ENCODE data around the gene GTF2H4. TPM values are rescaled to one million over a fixed set of nuclear protein-coding genes. Genes with fewer than 3 reads are reported as not detected.

The GTF2H4 gene
- total RNA-seq, 1 donor from 2014 or later, result 29.2 TPM

DNA sequence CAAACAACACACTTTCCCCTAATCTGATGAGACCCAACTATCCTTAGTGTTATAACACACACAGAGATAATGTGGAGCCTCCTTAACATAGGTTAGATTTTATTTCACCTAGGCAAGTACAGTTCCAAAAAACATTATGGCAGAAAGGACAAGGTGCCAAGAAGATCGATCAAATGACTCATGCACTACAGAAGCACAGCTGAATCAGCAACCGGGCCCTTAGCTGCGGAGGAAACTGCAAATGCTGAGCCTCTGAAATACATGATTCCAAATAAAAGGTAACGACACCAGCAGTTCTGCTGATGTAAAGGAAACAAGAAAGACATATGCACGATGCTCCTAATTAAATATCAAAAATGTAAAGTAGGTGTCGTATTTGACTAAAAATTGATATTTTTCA, 55.6 kb downstream of the GTF2H4 start:
- Histone ChIP-seq H2AFZ (replicated peaks) (no peak overlapping the region), H3F3A (ENCODE audit: low read depth) (no peaks in the 10 kb centered on the region)
- H3K27me3 Mint-ChIP-seq (ENCODE audit: insufficient read depth, low read depth), result peaks cover 6% of the 10 kb centered on the region

More for the DNA sequence above, 55.6 kb downstream of the GTF2H4 start:
- H3K4me2 ChIP-seq, result no peak overlapping the region
- TF ChIP-seq, protein P1, sequence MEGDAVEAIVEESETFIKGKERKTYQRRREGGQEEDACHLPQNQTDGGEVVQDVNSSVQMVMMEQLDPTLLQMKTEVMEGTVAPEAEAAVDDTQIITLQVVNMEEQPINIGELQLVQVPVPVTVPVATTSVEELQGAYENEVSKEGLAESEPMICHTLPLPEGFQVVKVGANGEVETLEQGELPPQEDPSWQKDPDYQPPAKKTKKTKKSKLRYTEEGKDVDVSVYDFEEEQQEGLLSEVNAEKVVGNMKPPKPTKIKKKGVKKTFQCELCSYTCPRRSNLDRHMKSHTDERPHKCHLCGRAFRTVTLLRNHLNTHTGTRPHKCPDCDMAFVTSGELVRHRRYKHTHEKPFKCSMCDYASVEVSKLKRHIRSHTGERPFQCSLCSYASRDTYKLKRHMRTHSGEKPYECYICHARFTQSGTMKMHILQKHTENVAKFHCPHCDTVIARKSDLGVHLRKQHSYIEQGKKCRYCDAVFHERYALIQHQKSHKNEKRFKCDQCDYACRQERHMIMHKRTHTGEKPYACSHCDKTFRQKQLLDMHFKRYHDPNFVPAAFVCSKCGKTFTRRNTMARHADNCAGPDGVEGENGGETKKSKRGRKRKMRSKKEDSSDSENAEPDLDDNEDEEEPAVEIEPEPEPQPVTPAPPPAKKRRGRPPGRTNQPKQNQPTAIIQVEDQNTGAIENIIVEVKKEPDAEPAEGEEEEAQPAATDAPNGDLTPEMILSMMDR (IDR thresholded peaks at IDR 0.05), result no peak
- TF ChIP-seq EZH2phosphoT487 (IDR thresholded peaks at IDR 0.05) (no peak), EZH2 (IDR thresholded peaks at IDR 0.05) (no peak)
- no peaks in the 10 kb centered on the region for H4K20me1 ChIP-seq (ENCODE audit: low read depth)
- H3K27me3 ChIP-seq, result no peaks in the 10 kb centered on the region
- H3K4me3 Mint-ChIP-seq, result no peak overlapping the region
- H3K4me1 ChIP-seq, result no peaks in the 10 kb centered on the region
- no peaks in the 10 kb centered on the region for H3K36me3 ChIP-seq
- H3K27ac ChIP-seq, result no peak overlapping the region
- H3K27ac Mint-ChIP-seq, result no peak overlapping the region
- H3K9me3 ChIP-seq (ENCODE audit: low read depth), result no peaks in the 10 kb centered on the region
- H3K4me1 Mint-ChIP-seq, result peaks cover 7% of the 10 kb centered on the region
- DNase-seq (ENCODE audit: low spot score), result no peak
- peaks cover 4% of the 10 kb centered on the region for H3K9me3 Mint-ChIP-seq
- no peak overlapping the region for H3K4me3 ChIP-seq
- H3K9ac ChIP-seq, result no peak overlapping the region
- no peaks in the 10 kb centered on the region for H3K36me3 Mint-ChIP-seq
- no peaks in the 10 kb centered on the region for H3K79me2 ChIP-seq (ENCODE audit: low read depth)

Small RNAs within 50 kb of the gene (microRNA-seq; reads per million reads assigned to microRNA genes)
- gene MIR4640, result 0.91 reads per million

Small RNAs within 50 kb of the gene (small RNA-seq; reads per million reads assigned to genes)
- gene RF00019, result not detected

Other genes starting within 250 kb of the GTF2H4 start
- gene DHX16, start 235.2 kb upstream of the GTF2H4 start, total RNA-seq (ENCODE audit: low replicate concordance), result 17.6 and 29.2 TPM in 2 replicates
- gene PPP1R18, start 221.6 kb upstream of the GTF2H4 start, total RNA-seq (ENCODE audit: low replicate concordance), result 10.2 and 25.4 TPM in 2 replicates
- gene NRM, start 217.2 kb upstream of the GTF2H4 start, total RNA-seq (ENCODE audit: low replicate concordance), result 12.4 and 38.3 TPM in 2 replicates
- gene MDC1, start 190.9 kb upstream of the GTF2H4 start, total RNA-seq (ENCODE audit: low replicate concordance), result 22.6 and 29.5 TPM in 2 replicates
- gene TUBB, start 187.9 kb upstream of the GTF2H4 start, total RNA-seq (ENCODE audit: low replicate concordance), result 1,479 and 2,270 TPM in 2 replicates
- gene FLOT1, start 165.5 kb upstream of the GTF2H4 start, total RNA-seq (ENCODE audit: low replicate concordance), result 80.3 and 96.9 TPM in 2 replicates
- 2.0 and 7.1 TPM in 2 replicates for gene IER3, start 163.7 kb upstream of the GTF2H4 start, total RNA-seq (ENCODE audit: low replicate concordance)
- 85.3 and 234 TPM in 2 replicates for gene DDR1, start 23.7 kb upstream of the GTF2H4 start, total RNA-seq (ENCODE audit: low replicate concordance)
- gene VARS2, start 6.0 kb downstream of the GTF2H4 start, total RNA-seq (ENCODE audit: low replicate concordance), result 21.5 and 64.6 TPM in 2 replicates
- not detected in 2 replicates for gene SFTA2, start 24.0 kb downstream of the GTF2H4 start, total RNA-seq (ENCODE audit: low replicate concordance)
- 0.03 TPM in 1 of 2 replicates, not detected in the other for gene MUCL3, start 32.8 kb downstream of the GTF2H4 start, total RNA-seq (ENCODE audit: low replicate concordance)
- not detected in 2 replicates for gene MUC21, start 75.5 kb downstream of the GTF2H4 start, total RNA-seq (ENCODE audit: low replicate concordance)
- gene MUC22, start 102.3 kb downstream of the GTF2H4 start, total RNA-seq (ENCODE audit: low replicate concordance), result 0.03 TPM in 1 of 2 replicates, not detected in the other
- gene C6orf15, start 204.4 kb downstream of the GTF2H4 start, total RNA-seq (ENCODE audit: low replicate concordance), result not detected in 2 replicates
- not detected in 2 replicates for gene PSORS1C1, start 206.6 kb downstream of the GTF2H4 start, total RNA-seq (ENCODE audit: low replicate concordance)
- not detected in 2 replicates for gene CDSN, start 212.2 kb downstream of the GTF2H4 start, total RNA-seq (ENCODE audit: low replicate concordance)
- gene PSORS1C2, start 230.9 kb downstream of the GTF2H4 start, total RNA-seq (ENCODE audit: low replicate concordance), result not detected in 2 replicates
- 23.2 and 54.9 TPM in 2 replicates for gene CCHCR1, start 249.6 kb downstream of the GTF2H4 start, total RNA-seq (ENCODE audit: low replicate concordance)